GM21360 (cell line): ENCODE results near the gene TNRC6C.

Source experiments
- ATAC-seq: cut with Tn5 transposase; IDR thresholded peaks from one replicate; pipeline ENCODE4 v1.9.1; 2021; ENCODE audit warnings: mild to moderate bottlenecking, moderate library complexity; ENCODE audit not compliant: unreplicated experiment

The TNRC6C gene

GRCh38 chr17:78123258-78123929 is 164.9 kb downstream of the TNRC6C start:
- ATAC-seq, result no peak

- ATAC-seq, result no peak
Observed at GRCh38 chr17:78124081-78124835, 165.8 kb downstream of the TNRC6C start.

GRCh38 chr17:78124836-78125137 is 166.3 kb downstream of the TNRC6C start:
- no peak for ATAC-seq

- no peak for ATAC-seq
Observed at GRCh38 chr17:78125138-78125913, 166.8 kb downstream of the TNRC6C start.

GRCh38 chr17:78125976-78126894 is 167.7 kb downstream of the TNRC6C start:
- ATAC-seq, result no peak

GRCh38 chr17:78126895-78127238 is 168.4 kb downstream of the TNRC6C start:
- ATAC-seq, result no peak

GRCh38 chr17:78127239-78127887 is 168.9 kb downstream of the TNRC6C start:
- ATAC-seq, result no peak

- ATAC-seq, result no peak
Observed at GRCh38 chr17:78127888-78128550, 169.5 kb downstream of the TNRC6C start.

- no peak for ATAC-seq
Observed at GRCh38 chr17:78128551-78129350, 170.2 kb downstream of the TNRC6C start, which contains the start of gene TMC6. Gene TMC6, minus strand, starts transcription at chr17:78128755. Its CDS starts 1,923 bp downstream, at chr17:78126832.

GRCh38 chr17:78129351-78130089 is 171.0 kb downstream of the TNRC6C start:
- no peak for ATAC-seq

- ATAC-seq, result no peak
Observed at GRCh38 chr17:78130090-78130436, 171.6 kb downstream of the TNRC6C start.

GRCh38 chr17:78130437-78131101 is 172.1 kb downstream of the TNRC6C start, which contains the start of gene TMC8:
Gene TMC8, plus strand, starts transcription at chr17:78130771. Its CDS starts 818 bp downstream, at chr17:78131589.
- ATAC-seq, result no peak

- ATAC-seq, result no peak
Observed at GRCh38 chr17:78131172-78132083, 172.9 kb downstream of the TNRC6C start.

- no peak for ATAC-seq
Observed at GRCh38 chr17:78132084-78132676, 173.7 kb downstream of the TNRC6C start.

- ATAC-seq, result no peak
Observed at GRCh38 chr17:78132767-78133178, 174.3 kb downstream of the TNRC6C start.
